HUES48 (cell line): ENCODE measurements around the gene DUSP12.
"Not testable (repeated sequence)": the region's sequence is repeated elsewhere in the genome, so short reads cannot be mapped to it uniquely, and the experiment has no call there.

ENCODE experiments used
- H3K27ac ChIP-seq: one replicate; pipeline ENCODE4 v1.7.0; 2013; ENCODE audit warnings: low read depth, low read length, inconsistent platforms
- H3K27me3 ChIP-seq: 2 replicates; pipeline ENCODE4 v1.6.1; 2013; ENCODE audit warnings: mild to moderate bottlenecking, low read length; ENCODE audit not compliant: control insufficient read depth, insufficient read depth
- H3K36me3 ChIP-seq: 2 replicates; pipeline ENCODE4 v1.6.1; 2013; ENCODE audit warnings: low read length; ENCODE audit not compliant: control insufficient read depth, insufficient read depth
- H3K4me1 ChIP-seq: 2 replicates; pipeline ENCODE4 v1.6.1; 2013; ENCODE audit warnings: mild to moderate bottlenecking, low read length; ENCODE audit not compliant: control insufficient read depth, insufficient read depth
- H3K4me3 ChIP-seq: 2 replicates; pipeline ENCODE4 v1.5.1; 2013; ENCODE audit warnings: mild to moderate bottlenecking, low read depth, low read length
- H3K9ac ChIP-seq: 2 replicates; pipeline ENCODE4 v1.6.1; 2013; ENCODE audit warnings: mild to moderate bottlenecking, low read depth, low read length, moderate library complexity
- H3K9me3 ChIP-seq: 2 replicates; pipeline ENCODE4 v1.6.1; 2013; ENCODE audit warnings: low read length; ENCODE audit not compliant: control insufficient read depth, insufficient read depth

Gene DUSP12

GRCh38 chr1:161720422-161720821, 29.2 kb upstream of the DUSP12 start:
- Histone ChIP-seq H3K4me1 (no peaks in the 10 kb centered on the region), H3K9ac (no peak overlapping the region), H3K36me3 (no peaks in the 10 kb centered on the region), H3K9me3 (no peaks in the 10 kb centered on the region), H3K4me3 (no peak overlapping the region), H3K27ac (no peak overlapping the region), H3K27me3 (peaks cover 29% of the 10 kb centered on the region)

GRCh38 chr1:161720956-161721737, 28.4 kb upstream of the DUSP12 start, which contains the start of gene FCRLB:
Gene FCRLB (plus strand): TSS chr1:161721544. CDS start chr1:161722673, 1,129 bp downstream.
- H3K4me1 ChIP-seq = no peaks in the 10 kb centered on the region; the same call in 1 of the 2 replicates
- no peak within 1 kb of the TSS for H3K9ac ChIP-seq
- H3K27me3 ChIP-seq = peaks cover 36% of the 10 kb centered on the region
- no peak within 1 kb of the TSS for H3K27ac ChIP-seq
- no peaks in the 10 kb centered on the region for H3K36me3 ChIP-seq
- H3K4me3 ChIP-seq = no peak within 1 kb of the TSS
- no peaks in the 10 kb centered on the region for H3K9me3 ChIP-seq

DNA sequence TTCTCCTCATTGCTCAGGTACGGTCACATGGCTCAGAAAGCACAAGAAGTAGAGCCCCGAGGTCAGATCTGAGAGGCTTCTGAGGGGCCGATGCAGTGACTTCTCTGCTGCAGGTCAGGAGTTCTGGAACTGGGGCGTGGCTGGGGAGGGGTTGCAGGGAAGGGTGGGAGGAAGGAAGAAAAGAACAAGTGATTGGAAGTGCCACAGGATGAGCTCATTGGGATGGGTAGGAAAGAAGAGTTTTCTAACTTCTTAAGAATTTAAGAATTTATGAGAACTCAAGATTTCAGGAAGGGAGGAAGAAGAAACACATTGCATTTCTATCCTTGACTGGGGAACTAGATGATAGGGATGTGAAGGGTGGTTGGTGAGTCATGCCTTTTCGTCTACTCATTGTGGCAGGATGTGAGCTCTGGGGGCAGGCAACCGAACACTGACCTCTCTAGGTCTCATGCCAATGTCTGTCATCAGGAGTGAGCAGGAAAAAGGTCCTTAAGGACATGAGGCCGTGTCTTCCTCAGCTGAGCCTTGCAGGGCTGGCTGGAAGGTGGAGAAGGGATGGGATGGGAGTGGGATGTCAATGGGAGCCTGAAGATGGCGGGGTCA, 27.7 kb upstream of the DUSP12 start:
- no peak overlapping the region for H3K9ac ChIP-seq

GRCh38 chr1:161722406-161722805, 27.2 kb upstream of the DUSP12 start:
- Histone ChIP-seq H3K4me3 (no peak overlapping the region), H3K9me3 (no peaks in the 10 kb centered on the region), H3K9ac (no peak overlapping the region), H3K27me3 (peaks cover 43% of the 10 kb centered on the region), H3K36me3 (no peaks in the 10 kb centered on the region), H3K4me1 (no peaks in the 10 kb centered on the region; the same call in 1 of the 2 replicates), H3K27ac (no peak overlapping the region)

More for the DNA sequence above, 27.7 kb upstream of the DUSP12 start:
- H3K27me3 ChIP-seq = peaks cover 42% of the 10 kb centered on the region
- H3K4me1 ChIP-seq = no peaks in the 10 kb centered on the region; the same call in 1 of the 2 replicates
- H3K36me3 ChIP-seq = no peaks in the 10 kb centered on the region
- H3K4me3 ChIP-seq = no peak overlapping the region
- H3K9me3 ChIP-seq = no peaks in the 10 kb centered on the region
- no peak overlapping the region for H3K27ac ChIP-seq

DNA sequence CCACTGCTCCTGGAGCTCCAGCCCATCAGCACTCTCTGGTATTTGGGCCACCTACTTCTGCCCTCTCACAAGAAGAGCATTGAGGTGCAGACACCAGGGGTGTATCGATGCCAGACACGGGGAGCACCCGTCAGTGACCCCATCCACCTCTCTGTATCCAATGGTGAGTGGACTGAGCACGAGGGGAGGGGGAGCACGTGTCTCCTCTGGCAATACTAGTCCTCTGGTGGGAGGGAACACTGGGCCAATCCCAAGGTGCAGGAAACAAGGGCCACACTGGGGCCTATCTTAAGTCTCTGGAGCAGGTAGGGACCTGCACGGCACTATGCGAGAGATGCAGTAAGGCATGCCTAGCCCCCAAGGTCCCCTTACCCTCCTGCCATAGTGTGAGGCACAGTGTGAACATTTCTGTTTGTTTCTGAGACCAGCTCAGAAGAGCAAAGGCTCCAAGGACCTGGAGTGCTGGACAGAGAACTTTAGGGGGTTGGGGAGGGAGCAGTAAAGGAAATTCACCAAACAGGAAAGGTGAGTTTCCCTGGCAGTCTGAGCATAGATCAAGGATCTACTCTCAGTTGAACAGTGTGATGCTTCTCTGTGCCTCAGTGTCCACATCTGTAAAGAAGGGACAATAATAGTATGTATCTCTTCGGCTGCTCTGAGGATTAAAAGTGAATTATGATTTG, 26.0 kb upstream of the DUSP12 start:
- Histone ChIP-seq H3K27me3 (peaks cover 47% of the 10 kb centered on the region), H3K9ac (no peak overlapping the region), H3K4me3 (no peak overlapping the region), H3K9me3 (no peaks in the 10 kb centered on the region), H3K4me1 (peaks cover 5% of the 10 kb centered on the region), H3K36me3 (no peaks in the 10 kb centered on the region), H3K27ac (no peak overlapping the region)

- Histone ChIP-seq H3K27me3 (peaks cover 50% of the 10 kb centered on the region), H3K4me3 (peak overlapping the region; percentile 82)
- H3K36me3 ChIP-seq, H3K27ac ChIP-seq, H3K4me1 ChIP-seq, H3K9me3 ChIP-seq, H3K9ac ChIP-seq: not testable (repeated sequence)
Measured at GRCh38 chr1:161725258-161725907, 24.2 kb upstream of the DUSP12 start.

- Histone ChIP-seq H3K36me3 (no peaks in the 10 kb centered on the region), H3K4me1 (peaks cover 15% of the 10 kb centered on the region), H3K27ac (no peak overlapping the region), H3K9me3 (no peaks in the 10 kb centered on the region), H3K4me3 (peak overlapping the region; percentile 82), H3K27me3 (peaks cover 50% of the 10 kb centered on the region), H3K9ac (no peak overlapping the region)
Measured at GRCh38 chr1:161725908-161726472, 23.6 kb upstream of the DUSP12 start.

DNA sequence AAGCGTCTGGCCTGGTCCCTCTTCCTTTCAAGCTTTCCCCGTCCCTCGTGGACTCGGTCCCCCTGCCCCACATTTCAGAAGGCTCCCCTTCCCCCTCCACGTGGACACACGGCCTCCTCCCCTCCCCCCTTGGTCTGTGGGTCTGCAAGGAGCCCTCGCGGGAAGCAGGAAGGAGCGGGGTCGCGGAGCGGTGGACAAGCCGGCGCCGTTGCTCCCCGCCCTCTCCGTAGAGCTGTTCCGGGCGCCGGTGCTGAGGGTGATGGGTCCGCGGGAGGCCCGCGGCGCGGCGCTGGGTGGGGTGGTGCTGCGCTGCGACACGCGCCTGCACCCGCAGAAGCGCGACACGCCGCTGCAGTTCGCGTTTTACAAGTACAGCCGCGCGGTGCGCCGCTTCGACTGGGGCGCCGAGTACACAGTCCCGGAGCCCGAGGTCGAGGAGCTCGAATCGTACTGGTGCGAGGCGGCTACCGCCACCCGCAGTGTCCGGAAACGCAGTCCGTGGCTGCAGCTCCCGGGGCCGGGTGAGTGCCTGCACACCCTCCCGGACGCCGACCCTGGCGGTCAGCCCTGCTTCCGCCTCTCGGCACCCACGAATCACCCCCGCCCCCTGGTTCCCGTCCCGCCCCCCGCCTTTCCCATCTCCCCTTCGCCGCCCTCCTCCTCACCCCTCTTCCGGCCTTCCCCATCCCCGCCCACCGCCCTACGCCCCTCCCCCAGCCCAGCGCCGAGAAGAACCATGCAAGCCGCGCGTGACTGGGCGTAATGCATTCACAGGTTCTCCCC, 22.9 kb upstream of the DUSP12 start:
- Histone ChIP-seq H3K27ac (peak overlapping the region; percentile 68), H3K9me3 (no peaks in the 10 kb centered on the region), H3K4me1 (peaks cover 21% of the 10 kb centered on the region), H3K9ac (peak overlapping the region; percentile 83), H3K36me3 (no peaks in the 10 kb centered on the region), H3K4me3 (peak overlapping the region; percentile 82), H3K27me3 (peaks cover 50% of the 10 kb centered on the region)

- Histone ChIP-seq H3K27ac (peak overlapping the region; percentile 68), H3K36me3 (no peaks in the 10 kb centered on the region), H3K4me3 (peak overlapping the region; percentile 82), H3K27me3 (peaks cover 47% of the 10 kb centered on the region), H3K9me3 (no peaks in the 10 kb centered on the region), H3K4me1 (peaks cover 21% of the 10 kb centered on the region), H3K9ac (peak overlapping the region; percentile 83)
Measured at GRCh38 chr1:161727256-161727924, 22.2 kb upstream of the DUSP12 start.
